Breast epithelium (tissue), 4 donors: ENCODE data around the gene RSPH9. TPM values are rescaled to one million over a fixed set of nuclear protein-coding genes. Genes with fewer than 3 reads are reported as not detected.

Source experiments
- DNase-seq, 2 donors: peaks; one replicate each; pipeline ENCODE4 v3.0.0-alpha.2; 2019; ENCODE audit warnings: low spot score in 2 of 2
- H3K27ac ChIP-seq, 2 donors: fragments of 200-600 bp; sonication (generic) in 1 of 2; one replicate each; pipeline ENCODE4 v1.5.1; 2016 to 2019; ENCODE audit warnings: mild to moderate bottlenecking in 1 of 2
- H3K27me3 ChIP-seq, 2 donors: fragments of 200-600 bp; sonication (generic) in 1 of 2; one replicate each; pipeline versions ENCODE4 v1.5.1 to v1.6.0; 2017 to 2019; ENCODE audit warnings: control low read depth in 1 of 2, mild to moderate bottlenecking in 1 of 2
- H3K36me3 ChIP-seq: fragments of 200-600 bp; one replicate; pipeline ENCODE4 v1.5.1; 2019
- H3K4me1 ChIP-seq, 2 donors: fragments of 200-600 bp; sonication (generic); one replicate each; pipeline ENCODE4 v1.5.1; 2016 to 2019; ENCODE audit warnings: control low read depth in 1 of 2
- H3K4me3 ChIP-seq, 3 donors: fragments of 200-600 bp; sonication (generic); 1 replicate in 2 of 3; 2 replicates in 1 of 3; pipeline ENCODE4 v1.5.1; 2016 to 2019; ENCODE audit warnings: mild to moderate bottlenecking in 3 of 3, moderate library complexity in 2 of 3
- H3K9me3 ChIP-seq, 2 donors: fragments of 200-600 bp; sonication (generic) in 1 of 2; one replicate each; pipeline ENCODE4 v1.5.1; 2016 to 2019; ENCODE audit warnings: control low read depth in 1 of 2
- POLR2A ChIP-seq: fragments of 450-650 bp; IDR thresholded peaks from one replicate; pipeline ENCODE4 v1.6.1; 2016; ENCODE audit warnings: antibody characterized with exemption, mild to moderate bottlenecking, moderate library complexity
- POLR2AphosphoS5 ChIP-seq, 3 donors: sonication (generic); formaldehyde crosslinking; IDR thresholded peaks; one replicate each; pipeline ENCODE4 v1.6.1; 2017; ENCODE audit warnings: antibody characterized with exemption in 3 of 3
- intact Hi-C: fragments of 100-400 bp; cut with DNase I; formaldehyde crosslinking; loops from one replicate; pipeline ENCODE4 v1.15.1; 2023; ENCODE audit warnings: low total_unique reads
- total RNA-seq, 3 donors: library from RNA; depleted of rRNA; stranded (reverse); fragments of >200 nt; gene quantifications; one replicate each; pipeline ENCODE4 v1.1.0, GENCODE V29; 2016
- TF ChIP-seq, protein P1 (sequence below), 3 donors: fragments of 450-650 bp; IDR thresholded peaks; one replicate each; pipeline ENCODE4 v1.5.1; 2016 to 2017; ENCODE audit warnings: antibody characterized with exemption in 3 of 3, mild to moderate bottlenecking in 3 of 3, moderate library complexity in 3 of 3

Gene RSPH9
- total RNA-seq, 3 donors from 2014 or later, result not detected

- no peak for DNase-seq
- intact Hi-C loops, result no loop called here
- Histone ChIP-seq H3K4me3 (no peak overlapping the region), H3K4me1 (peaks cover 1 to 8% of the 10 kb centered on the region in 2 donors), H3K27me3 (no peaks in the 10 kb centered on the region), H3K36me3 (no peaks in the 10 kb centered on the region), H3K9me3 (no peaks in the 10 kb centered on the region), H3K27ac (no peak overlapping the region)
- TF ChIP-seq POLR2A, result no peak
- TF ChIP-seq, protein P1, sequence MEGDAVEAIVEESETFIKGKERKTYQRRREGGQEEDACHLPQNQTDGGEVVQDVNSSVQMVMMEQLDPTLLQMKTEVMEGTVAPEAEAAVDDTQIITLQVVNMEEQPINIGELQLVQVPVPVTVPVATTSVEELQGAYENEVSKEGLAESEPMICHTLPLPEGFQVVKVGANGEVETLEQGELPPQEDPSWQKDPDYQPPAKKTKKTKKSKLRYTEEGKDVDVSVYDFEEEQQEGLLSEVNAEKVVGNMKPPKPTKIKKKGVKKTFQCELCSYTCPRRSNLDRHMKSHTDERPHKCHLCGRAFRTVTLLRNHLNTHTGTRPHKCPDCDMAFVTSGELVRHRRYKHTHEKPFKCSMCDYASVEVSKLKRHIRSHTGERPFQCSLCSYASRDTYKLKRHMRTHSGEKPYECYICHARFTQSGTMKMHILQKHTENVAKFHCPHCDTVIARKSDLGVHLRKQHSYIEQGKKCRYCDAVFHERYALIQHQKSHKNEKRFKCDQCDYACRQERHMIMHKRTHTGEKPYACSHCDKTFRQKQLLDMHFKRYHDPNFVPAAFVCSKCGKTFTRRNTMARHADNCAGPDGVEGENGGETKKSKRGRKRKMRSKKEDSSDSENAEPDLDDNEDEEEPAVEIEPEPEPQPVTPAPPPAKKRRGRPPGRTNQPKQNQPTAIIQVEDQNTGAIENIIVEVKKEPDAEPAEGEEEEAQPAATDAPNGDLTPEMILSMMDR (IDR thresholded peaks at IDR 0.05), result no peak
- TF ChIP-seq POLR2AphosphoS5 (IDR thresholded peaks at IDR 0.05), result no peak
Observed at GRCh38 chr6:43707269-43707668, 62.4 kb downstream of the RSPH9 start.

DNA sequence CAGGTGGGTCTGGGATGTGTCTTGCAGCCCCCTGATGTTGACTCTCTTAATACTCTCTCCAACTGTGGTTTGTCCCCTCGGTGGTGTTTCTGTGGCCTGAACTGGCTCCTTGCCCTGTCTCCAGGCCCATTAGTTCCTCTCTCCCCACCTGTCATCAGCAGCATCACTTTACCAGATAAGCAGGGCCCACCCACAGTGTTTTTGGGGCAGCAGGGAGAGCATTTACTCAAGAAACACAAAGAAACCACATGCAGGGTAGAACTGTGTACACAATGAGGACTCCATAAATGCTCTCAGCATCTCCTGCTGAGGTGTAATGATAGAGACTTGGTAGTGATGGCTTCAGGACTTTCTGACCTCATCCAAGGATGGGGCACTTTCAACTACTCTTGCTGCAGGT lies 62.9 kb downstream of the RSPH9 start:
- intact Hi-C loops, result no loop called here
- Histone ChIP-seq H3K27ac (no peak overlapping the region), H3K27me3 (no peaks in the 10 kb centered on the region), H3K9me3 (no peaks in the 10 kb centered on the region), H3K36me3 (no peaks in the 10 kb centered on the region), H3K4me3 (no peak overlapping the region), H3K4me1 (peaks cover 0 to 7% of the 10 kb centered on the region in 2 donors)
- no peak for DNase-seq
- TF ChIP-seq POLR2A (no peak), POLR2AphosphoS5 (IDR thresholded peaks at IDR 0.05) (no peak)
- TF ChIP-seq, protein P1 (IDR thresholded peaks at IDR 0.05), result no peak

DNA sequence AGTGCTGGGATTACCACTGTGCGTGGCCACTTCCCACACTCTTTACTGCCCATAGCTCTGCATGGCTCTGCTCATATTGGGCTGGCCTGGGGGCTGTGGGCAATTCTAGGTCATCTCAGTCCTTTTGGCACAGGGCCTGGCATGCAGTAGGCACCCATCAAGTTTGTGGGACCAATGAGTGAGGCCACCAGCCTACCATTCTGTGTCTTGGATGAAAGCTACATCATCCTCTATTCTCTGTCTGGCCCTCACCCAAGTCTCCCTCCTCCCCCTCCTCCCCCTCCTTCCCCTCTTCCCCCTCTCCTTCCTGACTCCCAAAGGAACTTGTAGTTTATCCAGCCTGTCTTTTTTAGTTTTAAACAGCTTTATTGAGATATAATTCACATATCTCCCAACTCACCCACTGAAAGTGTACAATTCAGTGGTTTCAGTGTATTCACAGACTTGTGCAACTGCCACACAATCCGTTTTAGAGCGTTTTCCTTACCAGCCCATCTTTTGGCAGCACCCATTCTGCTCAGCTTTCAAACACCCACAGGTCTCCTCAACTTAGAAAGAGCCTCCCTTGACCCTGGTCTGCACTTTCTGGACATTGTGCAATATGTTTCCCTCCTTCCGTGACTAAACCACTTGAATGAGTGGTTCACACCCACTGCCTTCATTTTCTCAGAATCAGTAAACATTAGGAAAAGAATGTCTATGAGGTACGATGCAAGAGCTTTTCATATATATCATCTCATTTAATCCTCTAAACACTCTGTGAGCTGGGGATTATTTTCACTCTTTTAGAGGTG lies 64.2 kb downstream of the RSPH9 start:
- DNase-seq, result no peak

GRCh38 chr6:43709654-43710303 lies 64.9 kb downstream of the RSPH9 start:
- no peak for TF ChIP-seq POLR2A
- TF ChIP-seq, protein P1 (IDR thresholded peaks at IDR 0.05), result no peak
- TF ChIP-seq POLR2AphosphoS5 (IDR thresholded peaks at IDR 0.05), result no peak
- Histone ChIP-seq H3K4me1 (peaks cover 0 to 3% of the 10 kb centered on the region in 2 donors), H3K27ac (peak overlapping the region; percentile 12 to 83), H3K27me3 (no peaks in the 10 kb centered on the region), H3K4me3 (no peak overlapping the region), H3K9me3 (no peaks in the 10 kb centered on the region), H3K36me3 (no peaks in the 10 kb centered on the region)
- no peak for DNase-seq
- intact Hi-C loops, result no loop called here

More for the DNA sequence above, 64.2 kb downstream of the RSPH9 start:
- TF ChIP-seq, protein P1 (IDR thresholded peaks at IDR 0.05), result no peak
- TF ChIP-seq POLR2AphosphoS5 (IDR thresholded peaks at IDR 0.05), result no peak
- TF ChIP-seq POLR2A, result no peak
- intact Hi-C loops, result no loop called here
- H3K9me3 ChIP-seq, result no peaks in the 10 kb centered on the region
- peak overlapping the region; percentile 12 to 83 for H3K27ac ChIP-seq
- no peak overlapping the region for H3K4me3 ChIP-seq
- peaks cover 0 to 3% of the 10 kb centered on the region in 2 donors for H3K4me1 ChIP-seq
- no peaks in the 10 kb centered on the region for H3K27me3 ChIP-seq
- no peaks in the 10 kb centered on the region for H3K36me3 ChIP-seq

DNA sequence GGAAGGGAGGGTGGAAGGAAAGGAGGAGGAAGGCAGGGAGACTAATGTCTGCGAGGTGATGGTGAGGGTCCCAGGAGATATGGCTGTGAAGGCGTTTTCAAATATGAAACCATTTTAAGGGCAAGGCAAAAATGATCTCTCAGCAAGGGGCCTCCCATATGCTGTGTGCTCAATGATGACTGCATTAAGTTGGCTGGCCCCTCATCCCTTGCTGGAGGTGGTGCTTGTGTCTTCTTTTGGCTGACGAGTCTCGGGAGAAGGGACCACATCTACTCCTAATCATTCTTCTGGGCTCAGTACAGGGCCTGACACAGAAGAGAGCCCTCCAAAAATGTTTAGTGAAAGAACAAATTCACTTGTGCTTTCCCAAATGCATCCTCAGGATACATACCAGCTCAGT lies 65.7 kb downstream of the RSPH9 start:
- no peak overlapping the region for H3K27ac ChIP-seq
- H3K36me3 ChIP-seq, result no peaks in the 10 kb centered on the region
- peaks cover under 1 to 3% of the 10 kb centered on the region in 2 donors for H3K4me1 ChIP-seq
- no peaks in the 10 kb centered on the region for H3K9me3 ChIP-seq
- DNase-seq, result no peak
- H3K4me3 ChIP-seq, result no peak overlapping the region
- intact Hi-C loops, result no loop called here
- H3K27me3 ChIP-seq, result no peaks in the 10 kb centered on the region
- TF ChIP-seq POLR2A, result no peak
- TF ChIP-seq, protein P1 (IDR thresholded peaks at IDR 0.05), result no peak
- no peak for TF ChIP-seq POLR2AphosphoS5 (IDR thresholded peaks at IDR 0.05)
